ENCODE measurements around the gene NDUFA8.

NDUFA8 gene

DNA sequence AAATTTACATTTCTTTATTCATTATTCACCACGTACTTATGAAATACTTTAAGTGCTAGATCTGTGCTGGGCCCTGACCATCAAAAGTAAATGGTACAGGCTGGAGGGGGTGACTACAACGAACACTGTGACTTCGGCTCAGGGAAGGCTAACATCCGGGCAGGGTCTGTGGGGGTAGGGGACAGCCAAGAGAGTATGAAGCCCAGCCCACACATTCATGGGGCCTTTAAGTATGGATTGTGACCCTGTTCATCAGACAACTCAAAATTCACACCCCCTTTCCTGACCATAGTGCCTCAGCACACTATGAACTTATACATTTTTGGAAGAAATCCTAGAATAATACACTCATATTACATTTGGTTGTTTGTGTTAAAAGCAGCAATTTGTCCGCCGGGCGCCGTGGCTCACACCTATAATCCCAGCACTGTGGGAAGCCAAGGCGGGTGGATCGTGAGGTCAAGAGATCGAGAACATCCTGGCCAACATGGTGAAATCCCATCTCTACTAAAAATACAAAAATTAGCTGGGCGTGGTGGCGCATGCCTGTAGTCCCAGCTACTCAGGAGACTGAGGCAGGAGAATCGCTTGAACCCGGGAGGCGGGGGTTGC, 33.4 kb upstream of the NDUFA8 start:
- TF ChIP-seq ZFX (IDR thresholded peaks at IDR 0.05; ENCODE audit: borderline replicate concordance), result no peak

DNA sequence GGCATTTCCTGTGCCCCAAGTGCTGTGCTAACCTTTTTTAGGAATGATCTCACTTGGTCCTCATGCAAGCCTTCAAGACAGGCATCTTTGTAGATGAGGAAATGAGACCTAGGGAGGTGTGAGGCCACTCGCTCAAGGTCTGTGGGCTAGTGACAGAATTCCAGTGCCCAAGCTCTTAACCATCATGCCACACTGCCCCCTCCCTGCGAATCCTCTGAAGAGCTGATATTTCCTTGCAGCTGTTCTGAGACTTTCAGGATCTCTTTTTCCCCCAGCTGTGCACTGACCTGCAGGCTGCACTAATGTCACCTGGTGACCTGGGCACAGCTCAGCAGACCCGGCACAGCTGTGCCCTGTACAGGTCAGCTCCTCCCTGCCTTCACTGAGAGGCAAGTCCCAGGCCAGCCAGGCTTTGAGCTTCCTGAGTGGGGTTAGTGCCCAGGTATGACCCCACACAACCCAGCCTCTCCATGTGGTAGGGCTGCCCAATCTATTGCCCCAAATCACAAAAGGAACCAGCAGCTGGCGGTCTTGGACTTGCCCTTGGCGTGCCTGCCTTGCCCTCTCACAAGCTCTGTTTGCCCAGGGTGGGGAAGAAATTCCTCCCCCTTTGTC, 32.8 kb upstream of the NDUFA8 start:
- TF ChIP-seq, protein P1, sequence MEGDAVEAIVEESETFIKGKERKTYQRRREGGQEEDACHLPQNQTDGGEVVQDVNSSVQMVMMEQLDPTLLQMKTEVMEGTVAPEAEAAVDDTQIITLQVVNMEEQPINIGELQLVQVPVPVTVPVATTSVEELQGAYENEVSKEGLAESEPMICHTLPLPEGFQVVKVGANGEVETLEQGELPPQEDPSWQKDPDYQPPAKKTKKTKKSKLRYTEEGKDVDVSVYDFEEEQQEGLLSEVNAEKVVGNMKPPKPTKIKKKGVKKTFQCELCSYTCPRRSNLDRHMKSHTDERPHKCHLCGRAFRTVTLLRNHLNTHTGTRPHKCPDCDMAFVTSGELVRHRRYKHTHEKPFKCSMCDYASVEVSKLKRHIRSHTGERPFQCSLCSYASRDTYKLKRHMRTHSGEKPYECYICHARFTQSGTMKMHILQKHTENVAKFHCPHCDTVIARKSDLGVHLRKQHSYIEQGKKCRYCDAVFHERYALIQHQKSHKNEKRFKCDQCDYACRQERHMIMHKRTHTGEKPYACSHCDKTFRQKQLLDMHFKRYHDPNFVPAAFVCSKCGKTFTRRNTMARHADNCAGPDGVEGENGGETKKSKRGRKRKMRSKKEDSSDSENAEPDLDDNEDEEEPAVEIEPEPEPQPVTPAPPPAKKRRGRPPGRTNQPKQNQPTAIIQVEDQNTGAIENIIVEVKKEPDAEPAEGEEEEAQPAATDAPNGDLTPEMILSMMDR (IDR thresholded peaks at IDR 0.05), result no peak
- no peak for TF ChIP-seq ZFX (IDR thresholded peaks at IDR 0.05; ENCODE audit: borderline replicate concordance)
- H3K27ac ChIP-seq, result no peak overlapping the region

More for the DNA sequence above, 33.4 kb upstream of the NDUFA8 start:
- no peak overlapping the region for H3K27ac ChIP-seq

DNA sequence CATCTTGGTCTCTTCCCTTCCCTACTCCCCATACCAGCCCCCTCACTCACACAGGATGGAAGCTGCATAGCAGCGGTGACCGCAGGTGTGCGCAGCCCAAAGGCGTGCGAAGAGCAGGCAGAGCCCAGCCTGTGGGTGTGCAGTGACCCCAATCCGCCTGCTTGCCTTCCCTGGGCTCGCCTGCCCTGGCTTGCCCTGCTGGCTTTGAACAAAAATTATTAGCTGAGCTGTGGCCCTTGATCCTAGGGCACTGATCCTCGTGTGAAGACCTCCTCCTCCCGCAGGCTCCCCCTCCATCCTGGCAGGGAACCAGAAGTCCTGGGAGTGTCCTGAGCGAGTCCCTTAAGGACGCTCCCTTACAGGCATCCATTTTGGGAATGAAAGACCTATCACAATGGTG, 32.0 kb upstream of the NDUFA8 start:
- no peak overlapping the region for H3K27ac ChIP-seq

DNA sequence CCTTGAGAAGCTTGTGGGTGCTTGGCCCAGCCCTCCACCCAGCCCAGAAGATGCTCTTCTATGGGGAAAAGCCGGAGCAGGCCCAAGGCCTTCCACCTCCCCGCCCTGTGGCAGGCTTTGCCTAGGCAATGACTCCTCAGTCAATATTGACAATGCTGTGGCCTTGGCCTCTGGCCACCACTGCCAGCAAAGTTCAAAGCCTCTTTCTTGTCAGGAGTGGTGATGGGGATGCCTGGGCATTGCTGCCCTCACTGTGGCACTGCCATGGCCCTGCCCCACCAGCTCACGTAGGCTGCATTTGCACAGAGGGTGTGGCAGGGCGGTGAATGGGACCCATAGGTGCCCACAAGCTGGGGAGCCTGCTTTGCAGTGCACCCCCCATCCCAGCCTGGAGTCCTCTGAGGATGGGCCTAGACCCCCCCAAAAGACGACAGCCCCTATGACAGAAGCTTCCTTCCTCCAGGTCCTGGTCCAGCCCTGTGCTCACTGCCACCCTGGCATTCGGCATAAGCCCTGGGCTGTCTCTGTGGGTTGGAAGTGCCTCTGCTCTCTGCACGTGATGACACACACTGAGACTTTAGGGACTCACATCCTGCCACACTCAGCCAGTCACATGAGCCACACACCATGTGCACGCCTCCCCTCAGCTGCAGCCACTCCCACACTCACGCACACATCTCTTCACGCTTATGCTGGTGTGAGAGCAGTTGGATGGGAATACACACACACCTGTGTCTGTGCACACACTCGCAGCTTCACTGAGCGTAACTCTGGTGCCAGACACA, 31.2 kb upstream of the NDUFA8 start:
- no peak overlapping the region for H3K27ac ChIP-seq
- TF ChIP-seq, protein P1 (IDR thresholded peaks at IDR 0.05), result no peak
- no peak for TF ChIP-seq ZFX (IDR thresholded peaks at IDR 0.05; ENCODE audit: borderline replicate concordance)

More for the DNA sequence above, 32.0 kb upstream of the NDUFA8 start:
- TF ChIP-seq, protein P1 (IDR thresholded peaks at IDR 0.05), result no peak
- TF ChIP-seq ZFX (IDR thresholded peaks at IDR 0.05; ENCODE audit: borderline replicate concordance), result no peak

DNA sequence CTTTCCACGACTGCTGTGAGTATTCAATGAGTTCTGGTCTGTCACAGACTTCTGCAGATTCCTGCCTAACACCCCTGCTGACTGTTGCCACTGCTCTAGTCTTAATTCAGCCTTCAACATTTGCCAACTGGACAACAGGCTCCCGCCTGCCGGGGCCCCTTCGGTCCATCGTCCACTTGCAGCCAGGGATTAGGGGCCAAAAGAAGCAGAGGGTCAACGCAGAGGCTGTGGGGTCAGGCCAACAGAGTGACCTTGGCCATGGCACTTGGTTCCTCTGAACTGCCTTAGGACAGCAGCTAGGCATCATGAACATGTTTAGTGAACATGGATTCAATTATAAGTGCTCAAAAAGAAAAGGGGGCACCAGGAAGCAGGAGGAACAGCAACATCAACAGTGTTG, 28.8 kb upstream of the NDUFA8 start:
- no peak overlapping the region for H3K27ac ChIP-seq
- TF ChIP-seq, protein P1 (IDR thresholded peaks at IDR 0.05), result no peak
- no peak for TF ChIP-seq ZFX (IDR thresholded peaks at IDR 0.05; ENCODE audit: borderline replicate concordance)

DNA sequence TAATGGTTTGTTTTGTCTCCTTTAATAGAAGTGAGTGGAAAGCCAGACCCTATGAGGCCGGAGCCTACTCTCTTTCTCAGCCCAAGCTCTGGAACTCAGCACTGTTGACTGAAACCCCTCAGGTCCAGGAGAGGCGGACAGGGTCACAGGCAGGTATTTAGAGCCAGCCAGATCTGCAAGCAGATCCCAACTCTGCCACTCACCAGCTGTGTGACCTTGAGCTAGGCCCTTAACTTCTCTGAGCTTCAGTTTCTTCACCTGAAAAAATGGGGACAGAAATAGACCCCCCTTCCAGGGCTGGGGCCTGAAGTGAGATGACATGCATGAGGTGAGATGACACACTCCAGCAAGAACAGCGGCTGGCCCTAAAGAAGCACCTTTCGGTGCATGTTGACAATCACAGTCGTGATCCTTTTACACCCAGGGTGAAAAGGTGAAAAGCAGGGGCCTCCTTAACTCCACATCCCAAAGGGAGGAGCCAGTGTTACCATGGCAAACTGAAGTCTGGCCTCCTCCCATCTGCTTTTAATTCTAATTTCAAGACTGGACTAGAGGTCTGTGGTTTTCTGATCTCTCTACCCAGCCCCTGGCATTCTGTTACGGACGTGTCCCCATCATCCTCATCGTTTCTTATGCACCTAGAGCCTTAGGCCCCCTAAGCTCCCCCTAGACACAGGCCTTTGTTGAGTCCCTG, 27.3 kb upstream of the NDUFA8 start:
- no peak for TF ChIP-seq ZFX (IDR thresholded peaks at IDR 0.05; ENCODE audit: borderline replicate concordance)
- TF ChIP-seq, protein P1 (IDR thresholded peaks at IDR 0.05), result no peak
- no peak overlapping the region for H3K27ac ChIP-seq

DNA sequence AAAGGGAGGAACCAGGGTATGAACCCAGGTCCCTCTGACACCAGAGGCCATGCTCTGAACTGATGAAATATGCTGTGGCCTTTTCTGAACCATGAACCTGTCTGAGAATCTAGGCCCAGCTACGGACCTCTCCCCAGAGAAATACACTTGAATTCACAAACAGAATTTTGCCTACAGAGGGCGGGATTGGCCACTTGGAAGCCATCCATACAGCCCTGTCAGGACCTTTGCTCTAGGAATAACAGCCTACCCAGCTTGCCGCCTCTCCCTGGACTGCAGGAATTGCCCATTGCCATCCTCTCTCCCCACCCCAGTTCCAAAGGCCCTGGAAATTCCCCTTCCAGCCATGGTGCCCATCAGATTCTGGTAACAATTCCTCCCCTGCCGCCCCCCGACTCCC, 26.7 kb upstream of the NDUFA8 start:
- H3K27ac ChIP-seq, result no peak overlapping the region
- TF ChIP-seq, protein P1 (IDR thresholded peaks at IDR 0.05), result no peak
- no peak for TF ChIP-seq ZFX (IDR thresholded peaks at IDR 0.05; ENCODE audit: borderline replicate concordance)

All from 22Rv1 (cell line).